OCI-LY1 (cell line): ENCODE results near the gene CLCA2.

Experiments used
- H2AFZ ChIP-seq: fragments of 200-600 bp; sonication (generic), shearing (Covaris generic); 2 replicates; pipeline ENCODE4 v1.6.0; 2014; ENCODE audit warnings: antibody characterized with exemption, mild to moderate bottlenecking, low read length
- H3F3A ChIP-seq: fragments of 200-600 bp; sonication (generic), shearing (Covaris generic); 2 replicates; pipeline ENCODE4 v1.6.0; 2014; ENCODE audit warnings: mild to moderate bottlenecking, antibody characterized with exemption, low read length, moderate library complexity; ENCODE audit not compliant: insufficient read depth
- H3K27ac ChIP-seq: fragments of 200-600 bp; sonication (generic); 2 replicates; pipeline ENCODE4 v1.5.1; 2014; ENCODE audit warnings: low read length, mixed run types, mild to moderate bottlenecking, low read depth; ENCODE audit not compliant: poor library complexity, severe bottlenecking
- H3K27me3 ChIP-seq: fragments of 200-600 bp; sonication (generic); 2 replicates; pipeline ENCODE4 v1.6.0; 2014; ENCODE audit warnings: antibody characterized with exemption, mild to moderate bottlenecking, low read length, moderate library complexity; ENCODE audit not compliant: insufficient read depth
- H3K36me3 ChIP-seq: fragments of 200-600 bp; sonication (generic); 2 replicates; pipeline ENCODE4 v1.6.1; 2014; ENCODE audit warnings: mild to moderate bottlenecking, antibody characterized with exemption, low read length, moderate library complexity, mixed read lengths; ENCODE audit not compliant: insufficient read depth
- H3K4me1 ChIP-seq: fragments of 200-600 bp; sonication (generic); 2 replicates; pipeline ENCODE4 v1.5.1; 2014; ENCODE audit warnings: mild to moderate bottlenecking, low read length, moderate library complexity; ENCODE audit not compliant: insufficient read depth, severe bottlenecking
- H3K4me2 ChIP-seq: fragments of 200-600 bp; sonication (generic), shearing (Covaris generic); 2 replicates; pipeline ENCODE4 v1.6.1; 2014; ENCODE audit warnings: low read length
- H3K4me3 ChIP-seq: fragments of 200-600 bp; sonication (generic); 2 replicates; pipeline ENCODE4 v1.5.1; 2014; ENCODE audit warnings: low read length, low read depth, mild to moderate bottlenecking, mixed read lengths; ENCODE audit not compliant: poor library complexity, severe bottlenecking
- H3K79me2 ChIP-seq: fragments of 200-600 bp; shearing (Covaris generic); 2 replicates; pipeline ENCODE4 v1.6.1; 2016; ENCODE audit warnings: mixed run types, low read length, mixed read lengths; ENCODE audit not compliant: insufficient read depth
- H3K9ac ChIP-seq: fragments of 200-600 bp; sonication (generic), shearing (Covaris generic); 2 replicates; pipeline ENCODE4 v1.6.1; 2014; ENCODE audit warnings: mild to moderate bottlenecking, low read length, mixed read lengths
- H3K9me2 ChIP-seq: fragments of 200-600 bp; sonication (generic), shearing (Covaris generic); 2 replicates; pipeline ENCODE4 v1.6.1; 2014; ENCODE audit warnings: low read depth, mild to moderate bottlenecking, low read length, mixed read lengths
- H3K9me3 ChIP-seq: fragments of 200-600 bp; shearing (Covaris generic); 2 replicates; pipeline ENCODE4 v1.6.1; 2014; ENCODE audit warnings: low read length, mixed read lengths
- H4K20me1 ChIP-seq: fragments of 200-600 bp; sonication (generic), shearing (Covaris generic); 2 replicates; pipeline ENCODE4 v1.6.0; 2016; ENCODE audit warnings: mild to moderate bottlenecking, low read length; ENCODE audit not compliant: insufficient read depth
- CTCF ChIP-seq: fragments of 200-600 bp; sonication (generic), shearing (Covaris generic); IDR thresholded peaks from 2 replicates; pipeline ENCODE4 v1.5.1; 2017; ENCODE audit warnings: mild to moderate bottlenecking, antibody characterized with exemption, low read length, moderate library complexity, mixed read lengths
- EZH2 ChIP-seq: fragments of 200-600 bp; sonication (generic), shearing (Covaris generic); IDR thresholded peaks from 2 replicates; pipeline ENCODE4 v1.8.0; 2017; ENCODE audit warnings: borderline replicate concordance, mixed run types, mild to moderate bottlenecking, antibody characterized with exemption, low read length, moderate library complexity, mixed read lengths

Gene CLCA2

GRCh38 chr1:86416343-86416742, 7.6 kb upstream of the CLCA2 start:
- Histone ChIP-seq H3K4me2 (no peak overlapping the region), H3K4me3 (no peak overlapping the region), H3K4me1 (no peaks in the 10 kb centered on the region), H4K20me1 (no peaks in the 10 kb centered on the region), H2AFZ (no peak overlapping the region), H3K9ac (no peak overlapping the region), H3K36me3 (no peaks in the 10 kb centered on the region), H3K79me2 (no peaks in the 10 kb centered on the region), H3K27ac (no peak overlapping the region), H3K9me3 (no peaks in the 10 kb centered on the region), H3K27me3 (no peaks in the 10 kb centered on the region; the same call in 1 of the 2 replicates), H3K9me2 (no peaks in the 10 kb centered on the region), H3F3A (no peaks in the 10 kb centered on the region)
- no peak for TF ChIP-seq CTCF
- no peak for TF ChIP-seq EZH2

GRCh38 chr1:86419277-86419903, 4.6 kb upstream of the CLCA2 start:
- Histone ChIP-seq H3K27me3 (no peaks in the 10 kb centered on the region), H3K4me3 (no peak overlapping the region), H3K79me2 (no peaks in the 10 kb centered on the region), H3K4me1 (no peaks in the 10 kb centered on the region), H3K9ac (no peak overlapping the region), H3F3A (no peaks in the 10 kb centered on the region), H3K4me2 (peak overlapping the region; percentile 29; the same call in 1 of the 2 replicates), H3K27ac (no peak overlapping the region), H3K9me2 (no peaks in the 10 kb centered on the region), H4K20me1 (no peaks in the 10 kb centered on the region), H3K9me3 (no peaks in the 10 kb centered on the region), H2AFZ (peak overlapping the region; percentile 51), H3K36me3 (no peaks in the 10 kb centered on the region)
- TF ChIP-seq EZH2 (no peak), CTCF (peak; percentile 59)

- Histone ChIP-seq H3K9ac (no peak overlapping the region), H3K9me2 (no peaks in the 10 kb centered on the region), H2AFZ (no peak overlapping the region), H3K27me3 (no peaks in the 10 kb centered on the region), H4K20me1 (no peaks in the 10 kb centered on the region), H3K4me2 (no peak overlapping the region), H3K4me3 (no peak overlapping the region), H3K79me2 (no peaks in the 10 kb centered on the region), H3K27ac (no peak overlapping the region), H3F3A (no peaks in the 10 kb centered on the region), H3K36me3 (no peaks in the 10 kb centered on the region), H3K4me1 (no peaks in the 10 kb centered on the region), H3K9me3 (no peaks in the 10 kb centered on the region)
- TF ChIP-seq CTCF, result no peak
- no peak for TF ChIP-seq EZH2
Observed at GRCh38 chr1:86421601-86422280, 2.2 kb upstream of the CLCA2 start.
